ENCODE measurements around the gene CADPS. TPM values are rescaled to one million over a fixed set of nuclear protein-coding genes. Genes with fewer than 3 reads are reported as not detected.

Gene CADPS
- total RNA-seq, 2 experiments from 2014 or later = not detected

- no peak overlapping the region for H3K4me3 Mint-ChIP-seq
- no peak for DNase-seq
- CTCF ChIA-PET = interaction anchor here (1.2 kb wide), 1 partner anchor 22 kb away, joined by 3 read pairs; no protein-coding TSS in a partner anchor
- POLR2A ChIA-PET = no interaction called here
- H3K27me3 Mint-ChIP-seq = peaks cover 82% of the 10 kb centered on the region
- H3K4me1 Mint-ChIP-seq = no peaks in the 10 kb centered on the region
- H3K27ac Mint-ChIP-seq = peak overlapping the region; percentile 14
- peaks cover 3% of the 10 kb centered on the region for H3K36me3 Mint-ChIP-seq (ENCODE audit: low read depth)
- H3K9me3 Mint-ChIP-seq = peaks cover 3% of the 10 kb centered on the region
Observed at GRCh38 chr3:62368290-62368704, 506.9 kb downstream of the CADPS start.

GRCh38 chr3:62367763-62368195, 507.4 kb downstream of the CADPS start:
- ChIA-PET POLR2A (no interaction called here), CTCF (interaction anchor here (1.2 kb wide), 1 partner anchor 21 kb away, joined by 3 read pairs; no protein-coding TSS in a partner anchor)
- Mint-ChIP-seq H3K9me3 (peaks cover 3% of the 10 kb centered on the region), H3K4me1 (no peaks in the 10 kb centered on the region), H3K36me3 (ENCODE audit: low read depth) (peaks cover 3% of the 10 kb centered on the region), H3K27ac (no peak overlapping the region), H3K27me3 (peaks cover 78% of the 10 kb centered on the region), H3K4me3 (peak overlapping the region; percentile 25)
- DNase-seq = no peak

GRCh38 chr3:62366126-62366484, 509.1 kb downstream of the CADPS start:
- Mint-ChIP-seq H3K36me3 (ENCODE audit: low read depth) (peaks cover 3% of the 10 kb centered on the region), H3K27ac (no peak overlapping the region), H3K27me3 (peaks cover 67% of the 10 kb centered on the region), H3K4me3 (no peak overlapping the region), H3K4me1 (no peaks in the 10 kb centered on the region), H3K9me3 (peaks cover 3% of the 10 kb centered on the region)
- POLR2A ChIA-PET = no interaction called here
- CTCF ChIA-PET = interaction anchor here (0.6 kb wide), 1 partner anchor 297 kb away, joined by 3 read pairs; no protein-coding TSS in a partner anchor
- no peak for DNase-seq

- no peak for DNase-seq
- ChIA-PET CTCF (no interaction called here), POLR2A (no interaction called here)
- no peak overlapping the region for H3K4me3 Mint-ChIP-seq
- peaks cover under 1% of the 10 kb centered on the region for H3K36me3 Mint-ChIP-seq (ENCODE audit: low read depth)
- H3K27ac Mint-ChIP-seq = peak overlapping the region; percentile 21
- no peaks in the 10 kb centered on the region for H3K4me1 Mint-ChIP-seq
- peaks cover 61% of the 10 kb centered on the region for H3K27me3 Mint-ChIP-seq
- peaks cover 3% of the 10 kb centered on the region for H3K9me3 Mint-ChIP-seq
Observed at GRCh38 chr3:62365391-62366125, 509.7 kb downstream of the CADPS start.

- ChIA-PET CTCF (no interaction called here), POLR2A (no interaction called here)
- no peak for DNase-seq
- no peaks in the 10 kb centered on the region for H3K36me3 Mint-ChIP-seq (ENCODE audit: low read depth)
- H3K9me3 Mint-ChIP-seq = no peaks in the 10 kb centered on the region
- H3K27me3 Mint-ChIP-seq = peaks cover 48% of the 10 kb centered on the region
- no peak overlapping the region for H3K27ac Mint-ChIP-seq
- no peaks in the 10 kb centered on the region for H3K4me1 Mint-ChIP-seq
- no peak overlapping the region for H3K4me3 Mint-ChIP-seq
Observed at GRCh38 chr3:62364191-62364590, 511.0 kb downstream of the CADPS start.

GRCh38 chr3:62363275-62363674, 511.9 kb downstream of the CADPS start:
- ChIA-PET CTCF (no interaction called here), POLR2A (no interaction called here)
- H3K4me1 Mint-ChIP-seq = no peaks in the 10 kb centered on the region
- H3K4me3 Mint-ChIP-seq = no peak overlapping the region
- H3K36me3 Mint-ChIP-seq (ENCODE audit: low read depth) = no peaks in the 10 kb centered on the region
- no peak overlapping the region for H3K27ac Mint-ChIP-seq
- no peak for DNase-seq
- H3K9me3 Mint-ChIP-seq = no peaks in the 10 kb centered on the region
- peaks cover 40% of the 10 kb centered on the region for H3K27me3 Mint-ChIP-seq

GRCh38 chr3:62361824-62362223, 513.4 kb downstream of the CADPS start:
- POLR2A ChIA-PET = no interaction called here
- DNase-seq = no peak
- Mint-ChIP-seq H3K27ac (no peak overlapping the region), H3K4me3 (no peak overlapping the region), H3K4me1 (no peaks in the 10 kb centered on the region), H3K36me3 (ENCODE audit: low read depth) (no peaks in the 10 kb centered on the region), H3K27me3 (peaks cover 26% of the 10 kb centered on the region), H3K9me3 (no peaks in the 10 kb centered on the region)
- CTCF ChIA-PET = no interaction called here

GRCh38 chr3:62361261-62361660, 514.0 kb downstream of the CADPS start:
- ChIA-PET POLR2A (no interaction called here), CTCF (interaction anchor here (0.6 kb wide), 1 partner anchor 494 kb away, joined by 4 read pairs; no protein-coding TSS in a partner anchor)
- Mint-ChIP-seq H3K9me3 (no peaks in the 10 kb centered on the region), H3K36me3 (ENCODE audit: low read depth) (no peaks in the 10 kb centered on the region), H3K27me3 (peaks cover 21% of the 10 kb centered on the region), H3K4me3 (no peak overlapping the region), H3K4me1 (no peaks in the 10 kb centered on the region), H3K27ac (no peak overlapping the region)
- no peak for DNase-seq

- H3K36me3 Mint-ChIP-seq (ENCODE audit: low read depth) = no peaks in the 10 kb centered on the region
- peaks cover 5% of the 10 kb centered on the region for H3K27me3 Mint-ChIP-seq
- CTCF ChIA-PET = no interaction called here
- no peak for DNase-seq
- H3K27ac Mint-ChIP-seq = no peak overlapping the region
- H3K4me3 Mint-ChIP-seq = no peak overlapping the region
- POLR2A ChIA-PET = no interaction called here
- no peaks in the 10 kb centered on the region for H3K9me3 Mint-ChIP-seq
- no peaks in the 10 kb centered on the region for H3K4me1 Mint-ChIP-seq
Observed at GRCh38 chr3:62359531-62359930, 515.7 kb downstream of the CADPS start.

GRCh38 chr3:62356356-62356755, 518.9 kb downstream of the CADPS start:
- ChIA-PET CTCF (no interaction called here), POLR2A (no interaction called here)
- Mint-ChIP-seq H3K27ac (no peak overlapping the region), H3K36me3 (ENCODE audit: low read depth) (no peaks in the 10 kb centered on the region), H3K9me3 (no peaks in the 10 kb centered on the region), H3K4me3 (no peak overlapping the region), H3K27me3 (peaks cover 3% of the 10 kb centered on the region), H3K4me1 (no peaks in the 10 kb centered on the region)
- DNase-seq = no peak

- Mint-ChIP-seq H3K36me3 (ENCODE audit: low read depth) (no peaks in the 10 kb centered on the region), H3K9me3 (no peaks in the 10 kb centered on the region), H3K4me3 (no peak overlapping the region), H3K27me3 (peaks cover 6% of the 10 kb centered on the region), H3K4me1 (no peaks in the 10 kb centered on the region), H3K27ac (no peak overlapping the region)
- ChIA-PET CTCF (no interaction called here), POLR2A (no interaction called here)
- DNase-seq = no peak
Observed at GRCh38 chr3:62355703-62356102, 519.5 kb downstream of the CADPS start.
